KOPT-K1 (cell line): ENCODE measurements around the gene VAPA.

Source experiments
- H3K27ac ChIP-seq: fragments of 200-600 bp; sonication (generic); 2 replicates; pipeline ENCODE4 v1.5.1; 2016; ENCODE audit warnings: antibody characterized with exemption, mild to moderate bottlenecking, low read depth, low read length; ENCODE audit not compliant: poor library complexity, severe bottlenecking
- H3K36me3 ChIP-seq: fragments of 200-600 bp; sonication (generic); 2 replicates; pipeline ENCODE4 v1.5.1; 2017; ENCODE audit warnings: antibody characterized with exemption, mild to moderate bottlenecking, low read length, moderate library complexity; ENCODE audit not compliant: insufficient read depth
- H3K9me3 ChIP-seq: fragments of 200-600 bp; sonication (generic); 2 replicates; pipeline ENCODE4 v1.5.1; 2017; ENCODE audit warnings: antibody characterized with exemption, low read length, mild to moderate bottlenecking; ENCODE audit not compliant: insufficient read depth, poor library complexity, severe bottlenecking

Gene VAPA

GRCh38 chr18:9913526-9914333 lies at the start of gene VAPA:
Gene VAPA, plus strand, starts transcription at chr18:9914016. Its CDS starts 241 bp downstream, at chr18:9914257.
- Histone ChIP-seq H3K9me3 (no peaks in the 10 kb centered on the region), H3K27ac (peak within 1 kb of the TSS; percentile 94), H3K36me3 (no peaks in the 10 kb centered on the region)

GRCh38 chr18:9865764-9866490 lies 47.9 kb upstream of the VAPA start:
- H3K27ac ChIP-seq, result no peak overlapping the region
- peaks cover 19% of the 10 kb centered on the region for H3K9me3 ChIP-seq
- H3K36me3 ChIP-seq, result no peaks in the 10 kb centered on the region

- H3K9me3 ChIP-seq, result peaks cover 19% of the 10 kb centered on the region
- H3K27ac ChIP-seq, result no peak overlapping the region
- no peaks in the 10 kb centered on the region for H3K36me3 ChIP-seq
Observed at GRCh38 chr18:9866627-9867026, 47.2 kb upstream of the VAPA start.

- Histone ChIP-seq H3K36me3 (no peaks in the 10 kb centered on the region), H3K27ac (no peak overlapping the region), H3K9me3 (peaks cover 19% of the 10 kb centered on the region)
Observed at GRCh38 chr18:9867071-9867594, 46.7 kb upstream of the VAPA start.

GRCh38 chr18:9868857-9869714 lies 44.7 kb upstream of the VAPA start:
- Histone ChIP-seq H3K36me3 (no peaks in the 10 kb centered on the region), H3K27ac (peak overlapping the region; percentile 10), H3K9me3 (peaks cover 19% of the 10 kb centered on the region)

- Histone ChIP-seq H3K36me3 (no peaks in the 10 kb centered on the region), H3K27ac (peak overlapping the region; percentile 24), H3K9me3 (peaks cover 17% of the 10 kb centered on the region)
Observed at GRCh38 chr18:9869715-9870430, 43.9 kb upstream of the VAPA start.

- H3K36me3 ChIP-seq, result no peaks in the 10 kb centered on the region
- peaks cover 10% of the 10 kb centered on the region for H3K9me3 ChIP-seq
- H3K27ac ChIP-seq, result peak overlapping the region; percentile 24
Observed at GRCh38 chr18:9870431-9871008, 43.3 kb upstream of the VAPA start.

GRCh38 chr18:9871244-9871746 lies 42.5 kb upstream of the VAPA start:
- no peaks in the 10 kb centered on the region for H3K36me3 ChIP-seq
- H3K27ac ChIP-seq, result no peak overlapping the region
- H3K9me3 ChIP-seq, result peaks cover 3% of the 10 kb centered on the region

GRCh38 chr18:9872823-9873222 lies 41.0 kb upstream of the VAPA start:
- no peaks in the 10 kb centered on the region for H3K36me3 ChIP-seq
- no peak overlapping the region for H3K27ac ChIP-seq
- no peaks in the 10 kb centered on the region for H3K9me3 ChIP-seq

GRCh38 chr18:9874728-9875127 lies 39.1 kb upstream of the VAPA start:
- Histone ChIP-seq H3K9me3 (no peaks in the 10 kb centered on the region), H3K27ac (no peak overlapping the region), H3K36me3 (no peaks in the 10 kb centered on the region)

- Histone ChIP-seq H3K36me3 (no peaks in the 10 kb centered on the region), H3K27ac (no peak overlapping the region), H3K9me3 (no peaks in the 10 kb centered on the region)
Observed at GRCh38 chr18:9876212-9876866, 37.5 kb upstream of the VAPA start.

- no peaks in the 10 kb centered on the region for H3K36me3 ChIP-seq
- no peak overlapping the region for H3K27ac ChIP-seq
- H3K9me3 ChIP-seq, result no peaks in the 10 kb centered on the region
Observed at GRCh38 chr18:9876867-9877654, 36.8 kb upstream of the VAPA start.

- Histone ChIP-seq H3K9me3 (no peaks in the 10 kb centered on the region), H3K27ac (no peak overlapping the region), H3K36me3 (no peaks in the 10 kb centered on the region)
Observed at GRCh38 chr18:9877655-9878014, 36.2 kb upstream of the VAPA start.
